Peyer's patch (tissue), 4 donors: ENCODE data around the gene LEAP2.

Experiments used
- CTCF ChIP-seq, 6 experiments: fragments of 450-650 bp in 4 of 6; fragments of 200-600 bp in 2 of 6; sonication (generic) in 1 of 6; IDR thresholded peaks; one replicate each; pipeline ENCODE4 v1.5.1; 2017 to 2019; ENCODE audit warnings: antibody characterized with exemption in 6 of 6, mild to moderate bottlenecking in 3 of 6, moderate library complexity in 1 of 6
- POLR2A ChIP-seq, 2 donors: fragments of 450-650 bp; IDR thresholded peaks; one replicate each; pipeline ENCODE4 v1.5.1; 2017; ENCODE audit warnings: antibody characterized with exemption in 2 of 2, mild to moderate bottlenecking in 2 of 2, moderate library complexity in 2 of 2

GRCh38 chr5:132898094-132898493 is 24.6 kb downstream of the LEAP2 start:
- TF ChIP-seq CTCF (IDR thresholded peaks at IDR 0.05) (no peak), POLR2A (IDR thresholded peaks at IDR 0.05) (no peak)
